Neural cell (in vitro differentiated cells): ENCODE data around the gene PDE11A. TPM values are rescaled to one million over a fixed set of nuclear protein-coding genes. Genes with fewer than 3 reads are reported as not detected.
A peak's percentile ranks its signal among the peaks of the same experiment; 100 is the strongest.

Source experiments
- H2AFZ ChIP-seq: fragments of 200-600, 300-800 bp; sonication (generic), shearing (Covaris generic); 2 replicates; pipeline ENCODE4 v1.6.0; 2014; ENCODE audit warnings: low read depth, mild to moderate bottlenecking, antibody characterized with exemption, low read length, moderate library complexity
- H3F3A ChIP-seq: fragments of 200-600 bp; shearing (Covaris generic); 2 replicates; pipeline ENCODE4 v1.6.1; 2016; ENCODE audit warnings: mild to moderate bottlenecking, moderate library complexity, mixed read lengths, antibody characterized with exemption, low read length; ENCODE audit not compliant: insufficient read depth, poor library complexity, severe bottlenecking
- H3K27ac ChIP-seq: fragments of 200-600, 300-800 bp; sonication (generic), shearing (Covaris generic); 2 replicates; pipeline ENCODE4 v1.5.1; 2014; ENCODE audit warnings: mild to moderate bottlenecking, low read length, moderate library complexity
- H3K27me3 ChIP-seq: fragments of 300-800, 200-600 bp; sonication (generic), shearing (Covaris generic); 2 replicates; pipeline ENCODE4 v1.6.0; 2014; ENCODE audit warnings: mild to moderate bottlenecking, low read depth, low read length, moderate library complexity; ENCODE audit not compliant: insufficient read depth
- H3K36me3 ChIP-seq: fragments of 300-800, 200-600 bp; sonication (generic), shearing (Covaris generic); 2 replicates; pipeline ENCODE4 v1.5.1; 2014; ENCODE audit warnings: mild to moderate bottlenecking, antibody characterized with exemption, low read length, moderate library complexity; ENCODE audit not compliant: insufficient read depth
- H3K4me2 ChIP-seq: fragments of 300-800, 200-600 bp; sonication (generic), shearing (Covaris generic); 2 replicates; pipeline ENCODE4 v1.6.0; 2014; ENCODE audit warnings: mild to moderate bottlenecking, low read length
- H3K4me3 ChIP-seq: fragments of 300-800, 200-600 bp; sonication (generic), shearing (Covaris generic); 2 replicates; pipeline ENCODE4 v1.5.1; 2014; ENCODE audit warnings: mild to moderate bottlenecking, low read length, moderate library complexity
- H3K79me2 ChIP-seq: fragments of 200-600 bp; shearing (Covaris generic); replicated peaks from 2 replicates; pipeline ENCODE4 v1.6.0; 2014; ENCODE audit warnings: mild to moderate bottlenecking, low read length, moderate library complexity; ENCODE audit not compliant: insufficient read depth
- H3K9ac ChIP-seq: fragments of 300-800, 200-600 bp; sonication (generic), shearing (Covaris generic); 2 replicates; pipeline ENCODE4 v1.6.1; 2016; ENCODE audit warnings: mild to moderate bottlenecking, low read length, mixed read lengths
- H3K9me2 ChIP-seq: fragments of 200-600 bp; shearing (Covaris generic); 2 replicates; pipeline ENCODE4 v1.6.1; 2016; ENCODE audit warnings: mild to moderate bottlenecking, low read length, mixed read lengths; ENCODE audit not compliant: insufficient read depth
- H3K9me3 ChIP-seq: fragments of 200-600, 300-800 bp; sonication (generic), shearing (Covaris generic); 2 replicates; pipeline ENCODE4 v1.6.1; 2016; ENCODE audit warnings: mild to moderate bottlenecking, mixed run types, low read length, moderate library complexity, mixed read lengths
- H4K20me1 ChIP-seq: fragments of 200-600 bp; shearing (Covaris generic); 2 replicates; pipeline ENCODE4 v1.6.1; 2016; ENCODE audit warnings: mild to moderate bottlenecking, mixed run types; ENCODE audit not compliant: insufficient read depth
- EP300 ChIP-seq: fragments of 450-650 bp; conservative IDR thresholded peaks from 2 replicates; pipeline ENCODE4 v1.6.1; 2014; ENCODE audit warnings: antibody characterized with exemption, mild to moderate bottlenecking, moderate library complexity; ENCODE audit not compliant: poor library complexity, severe bottlenecking
- EZH2 ChIP-seq: fragments of 200-600, 300-800 bp; shearing (Covaris generic), sonication (generic); IDR thresholded peaks from 2 replicates; pipeline ENCODE4 v1.6.1; 2014; ENCODE audit warnings: antibody characterized with exemption, low read length, borderline replicate concordance, mild to moderate bottlenecking; ENCODE audit not compliant: insufficient read depth, poor library complexity, severe bottlenecking
- MXI1 ChIP-seq: fragments of 450-650 bp; conservative IDR thresholded peaks from 2 replicates; pipeline ENCODE4 v1.6.1; 2014; ENCODE audit warnings: antibody characterized with exemption, mild to moderate bottlenecking; ENCODE audit not compliant: poor library complexity, severe bottlenecking
- POLR2AphosphoS5 ChIP-seq: IDR thresholded peaks from 2 replicates; pipeline ENCODE4 v1.6.1; 2012
- RAD21 ChIP-seq: fragments of 450-650 bp; conservative IDR thresholded peaks from 2 replicates; pipeline ENCODE4 v1.6.1; 2014; ENCODE audit warnings: antibody characterized with exemption, mild to moderate bottlenecking, moderate library complexity
- SMC3 ChIP-seq: fragments of 450-650 bp; conservative IDR thresholded peaks from 2 replicates; pipeline ENCODE4 v1.6.1; 2014; ENCODE audit warnings: antibody characterized with exemption, mild to moderate bottlenecking, moderate library complexity; ENCODE audit not compliant: poor library complexity
- TAF1 ChIP-seq: IDR thresholded peaks from 2 replicates; pipeline ENCODE4 v1.6.1; 2012; ENCODE audit warnings: low read depth
- polyA plus RNA-seq: library from polyadenylated mRNA; depleted of rRNA; stranded (reverse); fragments of >200 nt; gene quantifications from 2 replicates; pipeline ENCODE4 v1.2.3, GENCODE V29; 2014
- TF ChIP-seq, protein P1 (sequence below): IDR thresholded peaks from 2 replicates; pipeline ENCODE4 v1.6.1; 2012; ENCODE audit warnings: borderline replicate concordance
- TF ChIP-seq, protein P2 (sequence below): fragments of 450-650 bp; IDR thresholded peaks from 2 replicates; pipeline ENCODE4 v1.5.1; 2014; ENCODE audit warnings: antibody characterized with exemption, mild to moderate bottlenecking, moderate library complexity; ENCODE audit not compliant: poor library complexity, severe bottlenecking

The PDE11A gene
- polyA plus RNA-seq, 1 donor from 2014 or later: 0.89 TPM

DNA sequence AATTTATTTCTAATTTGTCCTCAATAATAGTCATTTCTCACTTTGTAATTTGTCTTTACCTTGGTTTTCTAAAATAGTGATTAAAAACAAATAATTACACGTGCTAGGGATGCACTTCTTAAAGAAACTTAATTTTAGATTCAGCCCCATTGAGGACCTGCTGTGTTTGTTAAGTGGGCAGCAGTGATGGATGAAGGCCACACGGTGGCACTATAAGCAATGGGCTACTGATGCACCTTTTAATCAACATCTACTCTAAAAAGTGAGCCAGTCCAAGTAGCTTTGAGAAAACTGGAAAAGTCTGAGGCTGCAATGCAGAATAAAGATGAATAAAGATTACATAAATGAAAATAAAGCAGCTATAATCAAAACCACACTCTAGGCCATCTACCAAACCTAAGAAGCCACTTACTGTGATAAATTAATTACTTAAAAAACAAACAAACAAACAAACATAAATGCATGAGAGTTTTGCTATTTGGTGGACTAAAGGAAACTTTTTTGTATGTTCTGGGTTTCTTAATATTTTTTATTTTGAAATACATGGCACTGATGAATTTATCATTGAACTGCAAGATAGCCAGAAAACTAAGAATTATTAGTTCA lies 89.3 kb downstream of the PDE11A start:
- Histone ChIP-seq H3K9me2 (no peaks in the 10 kb centered on the region), H2AFZ (no peak overlapping the region), H3K79me2 (no peaks in the 10 kb centered on the region), H4K20me1 (no peaks in the 10 kb centered on the region), H3K27me3 (no peaks in the 10 kb centered on the region), H3K9me3 (no peaks in the 10 kb centered on the region), H3K4me3 (no peak overlapping the region), H3K4me2 (no peak overlapping the region), H3F3A (no peaks in the 10 kb centered on the region), H3K27ac (no peak overlapping the region), H3K9ac (no peak overlapping the region), H3K36me3 (no peaks in the 10 kb centered on the region)
- TF ChIP-seq MXI1: no peak
- TF ChIP-seq RAD21: peak; percentile 56
- TF ChIP-seq, protein P1, sequence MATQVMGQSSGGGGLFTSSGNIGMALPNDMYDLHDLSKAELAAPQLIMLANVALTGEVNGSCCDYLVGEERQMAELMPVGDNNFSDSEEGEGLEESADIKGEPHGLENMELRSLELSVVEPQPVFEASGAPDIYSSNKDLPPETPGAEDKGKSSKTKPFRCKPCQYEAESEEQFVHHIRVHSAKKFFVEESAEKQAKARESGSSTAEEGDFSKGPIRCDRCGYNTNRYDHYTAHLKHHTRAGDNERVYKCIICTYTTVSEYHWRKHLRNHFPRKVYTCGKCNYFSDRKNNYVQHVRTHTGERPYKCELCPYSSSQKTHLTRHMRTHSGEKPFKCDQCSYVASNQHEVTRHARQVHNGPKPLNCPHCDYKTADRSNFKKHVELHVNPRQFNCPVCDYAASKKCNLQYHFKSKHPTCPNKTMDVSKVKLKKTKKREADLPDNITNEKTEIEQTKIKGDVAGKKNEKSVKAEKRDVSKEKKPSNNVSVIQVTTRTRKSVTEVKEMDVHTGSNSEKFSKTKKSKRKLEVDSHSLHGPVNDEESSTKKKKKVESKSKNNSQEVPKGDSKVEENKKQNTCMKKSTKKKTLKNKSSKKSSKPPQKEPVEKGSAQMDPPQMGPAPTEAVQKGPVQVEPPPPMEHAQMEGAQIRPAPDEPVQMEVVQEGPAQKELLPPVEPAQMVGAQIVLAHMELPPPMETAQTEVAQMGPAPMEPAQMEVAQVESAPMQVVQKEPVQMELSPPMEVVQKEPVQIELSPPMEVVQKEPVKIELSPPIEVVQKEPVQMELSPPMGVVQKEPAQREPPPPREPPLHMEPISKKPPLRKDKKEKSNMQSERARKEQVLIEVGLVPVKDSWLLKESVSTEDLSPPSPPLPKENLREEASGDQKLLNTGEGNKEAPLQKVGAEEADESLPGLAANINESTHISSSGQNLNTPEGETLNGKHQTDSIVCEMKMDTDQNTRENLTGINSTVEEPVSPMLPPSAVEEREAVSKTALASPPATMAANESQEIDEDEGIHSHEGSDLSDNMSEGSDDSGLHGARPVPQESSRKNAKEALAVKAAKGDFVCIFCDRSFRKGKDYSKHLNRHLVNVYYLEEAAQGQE: no peak
- TF ChIP-seq, protein P2, sequence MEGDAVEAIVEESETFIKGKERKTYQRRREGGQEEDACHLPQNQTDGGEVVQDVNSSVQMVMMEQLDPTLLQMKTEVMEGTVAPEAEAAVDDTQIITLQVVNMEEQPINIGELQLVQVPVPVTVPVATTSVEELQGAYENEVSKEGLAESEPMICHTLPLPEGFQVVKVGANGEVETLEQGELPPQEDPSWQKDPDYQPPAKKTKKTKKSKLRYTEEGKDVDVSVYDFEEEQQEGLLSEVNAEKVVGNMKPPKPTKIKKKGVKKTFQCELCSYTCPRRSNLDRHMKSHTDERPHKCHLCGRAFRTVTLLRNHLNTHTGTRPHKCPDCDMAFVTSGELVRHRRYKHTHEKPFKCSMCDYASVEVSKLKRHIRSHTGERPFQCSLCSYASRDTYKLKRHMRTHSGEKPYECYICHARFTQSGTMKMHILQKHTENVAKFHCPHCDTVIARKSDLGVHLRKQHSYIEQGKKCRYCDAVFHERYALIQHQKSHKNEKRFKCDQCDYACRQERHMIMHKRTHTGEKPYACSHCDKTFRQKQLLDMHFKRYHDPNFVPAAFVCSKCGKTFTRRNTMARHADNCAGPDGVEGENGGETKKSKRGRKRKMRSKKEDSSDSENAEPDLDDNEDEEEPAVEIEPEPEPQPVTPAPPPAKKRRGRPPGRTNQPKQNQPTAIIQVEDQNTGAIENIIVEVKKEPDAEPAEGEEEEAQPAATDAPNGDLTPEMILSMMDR: peak; percentile 64
- no peak for TF ChIP-seq TAF1
- TF ChIP-seq SMC3: peak; percentile 54

DNA sequence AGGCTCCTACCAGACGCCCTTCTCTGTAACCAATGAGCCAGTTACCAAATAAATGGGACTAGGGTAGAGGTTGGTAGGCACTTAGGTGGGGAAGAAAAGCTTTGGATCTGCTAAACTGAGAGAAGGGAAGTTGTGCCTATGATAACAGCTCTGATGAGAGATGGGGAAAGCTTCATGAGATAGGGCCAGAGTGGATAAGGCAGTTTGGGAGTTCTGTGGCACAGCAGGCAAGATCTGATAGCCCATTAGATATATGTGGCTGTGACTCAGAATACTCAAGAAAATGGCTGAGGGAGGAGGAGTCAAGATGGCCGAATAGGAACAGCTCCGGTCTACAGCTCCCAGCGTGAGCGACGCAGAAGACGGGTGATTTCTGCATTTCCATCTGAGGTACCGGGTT lies 99.8 kb downstream of the PDE11A start:
- Histone ChIP-seq H4K20me1 (no peaks in the 10 kb centered on the region), H2AFZ (no peak overlapping the region), H3F3A (no peaks in the 10 kb centered on the region), H3K4me2 (no peak overlapping the region), H3K4me3 (no peak overlapping the region), H3K79me2 (no peaks in the 10 kb centered on the region), H3K36me3 (no peaks in the 10 kb centered on the region), H3K9me2 (no peaks in the 10 kb centered on the region), H3K9me3 (no peaks in the 10 kb centered on the region), H3K27me3 (no peaks in the 10 kb centered on the region), H3K27ac (no peak overlapping the region), H3K9ac (no peak overlapping the region)
- no peak for TF ChIP-seq POLR2AphosphoS5
- TF ChIP-seq, protein P2: no peak
- no peak for TF ChIP-seq SMC3
- TF ChIP-seq EP300: no peak
- TF ChIP-seq TAF1: no peak
- TF ChIP-seq MXI1: no peak
- no peak for TF ChIP-seq EZH2
- TF ChIP-seq RAD21: no peak
- TF ChIP-seq, protein P1: no peak
